Ascending aorta (tissue), 2 donors: ENCODE results near the gene CNST. TPM values are rescaled to one million over a fixed set of nuclear protein-coding genes. Genes with fewer than 3 reads are reported as not detected.
"Not testable (repeated sequence)": the region's sequence is repeated elsewhere in the genome, so short reads cannot be mapped to it uniquely, and the experiment has no call there.

Source experiments
- DNase-seq, 2 donors: peaks; one replicate each; pipeline ENCODE4 v3.0.0-alpha.2; 2019; ENCODE audit warnings: low spot score in 2 of 2
- H3K27ac ChIP-seq, 2 donors: fragments of 200-600 bp; sonication (generic); one replicate each; pipeline ENCODE4 v1.5.1; 2016 to 2017; ENCODE audit warnings: mild to moderate bottlenecking in 1 of 2
- H3K27me3 ChIP-seq: fragments of 200-600 bp; sonication (generic); one replicate; pipeline ENCODE4 v1.5.1; 2017
- H3K36me3 ChIP-seq, 2 donors: fragments of 200-600 bp; sonication (generic); one replicate each; pipeline ENCODE4 v1.5.1; 2016
- H3K4me1 ChIP-seq, 2 donors: fragments of 200-600 bp; sonication (generic); one replicate each; pipeline ENCODE4 v1.5.1; 2016 to 2017; ENCODE audit warnings: mild to moderate bottlenecking in 1 of 2
- H3K4me3 ChIP-seq, 2 donors: fragments of 200-600 bp; sonication (generic); one replicate each; pipeline ENCODE4 v1.5.1; 2016 to 2017; ENCODE audit warnings: mild to moderate bottlenecking in 1 of 2
- H3K9me3 ChIP-seq, 2 donors: fragments of 200-600 bp; sonication (generic); one replicate each; pipeline ENCODE4 v1.5.1; 2016
- intact Hi-C: fragments of 100-400 bp; cut with DNase I; formaldehyde crosslinking; loops from one replicate; pipeline ENCODE4 v1.15.1; 2023
- total RNA-seq: library from RNA; depleted of rRNA; stranded (reverse); fragments of >200 nt; gene quantifications from one replicate; pipeline ENCODE4 v1.1.0, GENCODE V29; 2016
- TF ChIP-seq, protein P1 (sequence below), 3 experiments: fragments of 200-600 bp in 2 of 3; fragments of 450-650 bp in 1 of 3; sonication (generic) in 2 of 3; IDR thresholded peaks; one replicate each; pipeline ENCODE4 v1.5.1; 2016 to 2019; ENCODE audit warnings: antibody characterized with exemption in 3 of 3, mild to moderate bottlenecking in 1 of 3, moderate library complexity in 1 of 3

The CNST gene
- total RNA-seq, 1 donor from 2014 or later: 125 TPM

DNA sequence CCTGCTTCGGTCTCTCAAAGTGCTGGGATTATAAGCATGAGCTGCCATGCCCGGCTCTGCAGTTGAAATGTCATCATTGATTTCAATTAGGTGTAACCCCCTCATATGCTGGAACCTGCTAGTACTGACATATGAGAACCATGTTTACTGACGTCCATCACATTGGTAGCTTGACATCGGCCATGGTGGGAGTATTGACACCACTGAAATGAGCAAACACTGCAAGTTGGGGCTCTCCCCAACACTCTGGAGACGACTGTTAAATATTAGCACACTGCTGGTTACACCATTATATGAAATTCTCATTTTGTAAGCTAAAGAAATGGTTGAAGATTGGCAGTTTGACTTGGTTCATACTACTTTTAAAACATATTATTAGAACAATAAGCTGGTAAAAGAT, 63.7 kb downstream of the CNST start:
- Histone ChIP-seq H3K9me3 (no peaks in the 10 kb centered on the region), H3K27me3 (no peaks in the 10 kb centered on the region), H3K4me3 (no peak overlapping the region), H3K4me1 (no peaks in the 10 kb centered on the region), H3K36me3 (peaks cover 13 to 16% of the 10 kb centered on the region in 2 donors), H3K27ac (no peak overlapping the region)
- intact Hi-C loops: loop anchor here (5.0 kb wide), 1 partner anchor 63 kb away; the partner anchor contains the start of genes CNST and TFB2M
- TF ChIP-seq, protein P1, sequence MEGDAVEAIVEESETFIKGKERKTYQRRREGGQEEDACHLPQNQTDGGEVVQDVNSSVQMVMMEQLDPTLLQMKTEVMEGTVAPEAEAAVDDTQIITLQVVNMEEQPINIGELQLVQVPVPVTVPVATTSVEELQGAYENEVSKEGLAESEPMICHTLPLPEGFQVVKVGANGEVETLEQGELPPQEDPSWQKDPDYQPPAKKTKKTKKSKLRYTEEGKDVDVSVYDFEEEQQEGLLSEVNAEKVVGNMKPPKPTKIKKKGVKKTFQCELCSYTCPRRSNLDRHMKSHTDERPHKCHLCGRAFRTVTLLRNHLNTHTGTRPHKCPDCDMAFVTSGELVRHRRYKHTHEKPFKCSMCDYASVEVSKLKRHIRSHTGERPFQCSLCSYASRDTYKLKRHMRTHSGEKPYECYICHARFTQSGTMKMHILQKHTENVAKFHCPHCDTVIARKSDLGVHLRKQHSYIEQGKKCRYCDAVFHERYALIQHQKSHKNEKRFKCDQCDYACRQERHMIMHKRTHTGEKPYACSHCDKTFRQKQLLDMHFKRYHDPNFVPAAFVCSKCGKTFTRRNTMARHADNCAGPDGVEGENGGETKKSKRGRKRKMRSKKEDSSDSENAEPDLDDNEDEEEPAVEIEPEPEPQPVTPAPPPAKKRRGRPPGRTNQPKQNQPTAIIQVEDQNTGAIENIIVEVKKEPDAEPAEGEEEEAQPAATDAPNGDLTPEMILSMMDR (IDR thresholded peaks at IDR 0.05): no peak
- DNase-seq: no peak

DNA sequence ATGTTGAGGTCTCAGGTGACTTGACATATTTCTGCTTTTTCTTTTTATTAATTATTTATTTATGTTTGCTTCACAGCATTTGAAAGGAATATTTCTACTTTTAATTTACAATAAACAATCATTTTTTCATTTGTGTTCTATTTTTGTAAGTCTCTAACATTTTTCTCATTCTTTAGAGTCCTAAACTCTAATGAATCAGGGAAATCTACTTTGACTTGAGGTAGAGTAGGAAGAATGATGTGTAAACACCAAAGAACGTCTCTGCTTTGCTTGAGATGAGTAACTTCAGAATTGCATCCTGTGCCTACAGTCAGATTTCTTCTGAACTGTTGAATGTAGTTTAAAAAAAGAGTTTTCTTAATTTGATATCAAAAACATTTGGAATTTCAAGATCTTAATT, 65.2 kb downstream of the CNST start:
- no peak for DNase-seq
- Histone ChIP-seq H3K4me1 (no peaks in the 10 kb centered on the region), H3K27ac (peak overlapping the region in 1 of 2 donors; percentile 32), H3K27me3 (no peaks in the 10 kb centered on the region), H3K9me3 (no peaks in the 10 kb centered on the region), H3K36me3 (peaks cover 11 to 16% of the 10 kb centered on the region in 2 donors), H3K4me3 (no peak overlapping the region)
- intact Hi-C loops: loop anchor here (5.0 kb wide), 1 partner anchor 64 kb away; the partner anchor contains the start of genes CNST and TFB2M
- TF ChIP-seq, protein P1 (IDR thresholded peaks at IDR 0.05): no peak

DNA sequence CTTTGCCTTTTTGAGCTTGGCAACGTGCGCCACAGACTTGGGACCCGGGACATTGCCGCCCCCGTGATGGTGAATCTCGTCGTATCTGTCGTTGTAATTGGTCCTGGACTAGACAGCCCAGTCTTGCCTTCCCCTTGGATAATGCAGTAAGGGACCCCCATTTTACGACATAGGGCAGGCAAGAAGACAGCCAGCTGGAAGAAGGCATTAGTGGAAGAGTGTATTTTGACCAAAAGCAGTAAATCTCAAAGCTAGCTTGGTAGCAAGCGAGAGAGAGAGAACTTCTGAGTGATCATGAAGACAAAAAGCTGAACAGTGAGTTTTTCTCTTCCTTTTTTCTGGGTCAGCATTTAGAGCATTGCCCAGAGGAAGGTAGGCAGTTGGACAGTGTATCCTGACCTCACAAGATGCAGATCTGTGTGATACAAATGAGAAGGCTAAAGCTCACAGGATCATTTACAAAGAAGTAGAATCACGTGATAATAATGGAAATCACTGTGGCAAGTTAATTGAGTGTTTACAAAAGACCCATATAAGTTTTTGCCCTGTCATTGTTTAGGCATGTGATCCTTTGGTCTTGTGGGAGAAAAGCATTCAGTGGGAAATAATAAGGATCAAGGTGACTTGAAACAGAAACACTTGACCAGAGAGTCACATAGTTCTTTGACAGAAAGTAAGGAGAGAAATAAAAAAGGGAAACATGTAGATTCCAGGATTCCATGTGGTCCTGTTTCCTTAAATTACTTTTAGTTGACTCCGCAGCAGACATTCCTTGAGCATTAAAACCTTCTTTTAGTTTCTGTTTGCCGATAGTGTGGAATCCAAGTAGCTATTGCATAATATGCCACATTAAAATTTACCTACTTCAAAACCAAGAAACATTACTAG, 66.3 kb downstream of the CNST start:
- Histone ChIP-seq H3K4me3 (no peak overlapping the region), H3K9me3 (no peaks in the 10 kb centered on the region), H3K27me3 (no peaks in the 10 kb centered on the region), H3K4me1 (no peaks in the 10 kb centered on the region), H3K36me3 (peaks cover 12 to 23% of the 10 kb centered on the region in 2 donors), H3K27ac (peak overlapping the region in 1 of 2 donors; percentile 26)
- intact Hi-C loops: loop anchor here (5.0 kb wide), 1 partner anchor 65 kb away; the partner anchor contains the start of genes CNST and TFB2M
- TF ChIP-seq, protein P1 (IDR thresholded peaks at IDR 0.05): no peak
- DNase-seq: no peak

- H3K9me3 ChIP-seq, H3K27ac ChIP-seq, H3K27me3 ChIP-seq, H3K4me1 ChIP-seq, DNase-seq, H3K4me3 ChIP-seq: not testable (repeated sequence)
- peaks cover 12 to 22% of the 10 kb centered on the region in 2 donors for H3K36me3 ChIP-seq
- intact Hi-C loops: loop anchor here (5.0 kb wide), 1 partner anchor 67 kb away; the partner anchor contains the start of genes CNST and TFB2M
These were observed 68.4 kb downstream of the CNST start for GRCh38 chr1:246634659-246635058.

GRCh38 chr1:246638941-246639655, 72.8 kb downstream of the CNST start:
- Histone ChIP-seq H3K27ac (peak overlapping the region in 1 of 2 donors; percentile 40), H3K36me3 (peaks cover 19 to 29% of the 10 kb centered on the region in 2 donors), H3K4me3 (no peak overlapping the region), H3K9me3 (no peaks in the 10 kb centered on the region), H3K4me1 (peaks cover 0 to 14% of the 10 kb centered on the region in 2 donors), H3K27me3 (no peaks in the 10 kb centered on the region)
- TF ChIP-seq, protein P1 (IDR thresholded peaks at IDR 0.05): no peak
- intact Hi-C loops: no loop called here
- no peak for DNase-seq
